ENCODE measurements around the gene CYP2C19. TPM values are rescaled to one million over a fixed set of nuclear protein-coding genes. Genes with fewer than 3 reads are reported as not detected.

Gene CYP2C19
- polyA plus RNA-seq, 1 experiment, result not detected

- ChIA-PET POLR2A (no interaction called here), CTCF (no interaction called here)
- H3K4me3 ChIP-seq (ENCODE audit: low read depth, low read length), result no peak overlapping the region
- H3K9me3 ChIP-seq (ENCODE audit: control insufficient read depth, insufficient read depth, low read length), result peaks cover under 1% of the 10 kb centered on the region; the same call in 1 of the 2 replicates
- no peak for DNase-seq (ENCODE audit: low read depth, low spot score)
- no peaks in the 10 kb centered on the region for H3K27me3 ChIP-seq (ENCODE audit: control insufficient read depth, insufficient read depth, low read length)
- no peak for TF ChIP-seq CTCF (IDR thresholded peaks at IDR 0.05; ENCODE audit: low read depth, low read length)
- no peak overlapping the region for H3K27ac ChIP-seq (ENCODE audit: low read depth, low read length)
Observed at GRCh38 chr10:94846204-94846603, 83.7 kb downstream of the CYP2C19 start.

GRCh38 chr10:94850766-94851165 is 88.3 kb downstream of the CYP2C19 start:
- POLR2A ChIA-PET, result no interaction called here
- CTCF ChIA-PET, result no interaction called here
- H3K27me3 ChIP-seq (ENCODE audit: control insufficient read depth, insufficient read depth, low read length), result no peaks in the 10 kb centered on the region
- no peak overlapping the region for H3K27ac ChIP-seq (ENCODE audit: low read depth, low read length)
- DNase-seq (ENCODE audit: low read depth, low spot score), result no peak
- TF ChIP-seq CTCF (IDR thresholded peaks at IDR 0.05; ENCODE audit: low read depth, low read length), result no peak
- no peaks in the 10 kb centered on the region for H3K9me3 ChIP-seq (ENCODE audit: control insufficient read depth, insufficient read depth, low read length)
- H3K4me3 ChIP-seq (ENCODE audit: low read depth, low read length), result no peak overlapping the region

- Histone ChIP-seq H3K4me3 (ENCODE audit: low read depth, low read length) (no peak overlapping the region), H3K27me3 (ENCODE audit: control insufficient read depth, insufficient read depth, low read length) (no peaks in the 10 kb centered on the region), H3K27ac (ENCODE audit: low read depth, low read length) (no peak overlapping the region), H3K9me3 (ENCODE audit: control insufficient read depth, insufficient read depth, low read length) (no peaks in the 10 kb centered on the region)
- no peak for TF ChIP-seq CTCF (IDR thresholded peaks at IDR 0.05; ENCODE audit: low read depth, low read length)
- DNase-seq (ENCODE audit: low read depth, low spot score), result no peak
- ChIA-PET CTCF (no interaction called here), POLR2A (no interaction called here)
Observed at GRCh38 chr10:94851263-94851662, 88.8 kb downstream of the CYP2C19 start.

- H3K4me3 ChIP-seq (ENCODE audit: low read depth, low read length), result no peak overlapping the region
- TF ChIP-seq CTCF (IDR thresholded peaks at IDR 0.05; ENCODE audit: low read depth, low read length), result no peak
- no peaks in the 10 kb centered on the region for H3K9me3 ChIP-seq (ENCODE audit: control insufficient read depth, insufficient read depth, low read length)
- no peak overlapping the region for H3K27ac ChIP-seq (ENCODE audit: low read depth, low read length)
- H3K27me3 ChIP-seq (ENCODE audit: control insufficient read depth, insufficient read depth, low read length), result no peaks in the 10 kb centered on the region
- CTCF ChIA-PET, result interaction anchor here (0.5 kb wide), 1 partner anchor 31 kb away, joined by 3 read pairs; no protein-coding TSS in a partner anchor
- DNase-seq (ENCODE audit: low read depth, low spot score), result no peak
- POLR2A ChIA-PET, result no interaction called here
Observed at GRCh38 chr10:94852438-94852837, 90.0 kb downstream of the CYP2C19 start.

- Histone ChIP-seq H3K9me3 (ENCODE audit: control insufficient read depth, insufficient read depth, low read length) (peaks cover 2% of the 10 kb centered on the region), H3K27ac (ENCODE audit: low read depth, low read length) (no peak overlapping the region), H3K27me3 (ENCODE audit: control insufficient read depth, insufficient read depth, low read length) (no peaks in the 10 kb centered on the region), H3K4me3 (ENCODE audit: low read depth, low read length) (no peak overlapping the region)
- DNase-seq (ENCODE audit: low read depth, low spot score), result no peak
- POLR2A ChIA-PET, result no interaction called here
- CTCF ChIA-PET, result no interaction called here
- TF ChIP-seq CTCF (IDR thresholded peaks at IDR 0.05; ENCODE audit: low read depth, low read length), result no peak
Observed at GRCh38 chr10:94853065-94853464, 90.6 kb downstream of the CYP2C19 start.
